Measurements from ENCODE around the gene PTPN23.

DNA sequence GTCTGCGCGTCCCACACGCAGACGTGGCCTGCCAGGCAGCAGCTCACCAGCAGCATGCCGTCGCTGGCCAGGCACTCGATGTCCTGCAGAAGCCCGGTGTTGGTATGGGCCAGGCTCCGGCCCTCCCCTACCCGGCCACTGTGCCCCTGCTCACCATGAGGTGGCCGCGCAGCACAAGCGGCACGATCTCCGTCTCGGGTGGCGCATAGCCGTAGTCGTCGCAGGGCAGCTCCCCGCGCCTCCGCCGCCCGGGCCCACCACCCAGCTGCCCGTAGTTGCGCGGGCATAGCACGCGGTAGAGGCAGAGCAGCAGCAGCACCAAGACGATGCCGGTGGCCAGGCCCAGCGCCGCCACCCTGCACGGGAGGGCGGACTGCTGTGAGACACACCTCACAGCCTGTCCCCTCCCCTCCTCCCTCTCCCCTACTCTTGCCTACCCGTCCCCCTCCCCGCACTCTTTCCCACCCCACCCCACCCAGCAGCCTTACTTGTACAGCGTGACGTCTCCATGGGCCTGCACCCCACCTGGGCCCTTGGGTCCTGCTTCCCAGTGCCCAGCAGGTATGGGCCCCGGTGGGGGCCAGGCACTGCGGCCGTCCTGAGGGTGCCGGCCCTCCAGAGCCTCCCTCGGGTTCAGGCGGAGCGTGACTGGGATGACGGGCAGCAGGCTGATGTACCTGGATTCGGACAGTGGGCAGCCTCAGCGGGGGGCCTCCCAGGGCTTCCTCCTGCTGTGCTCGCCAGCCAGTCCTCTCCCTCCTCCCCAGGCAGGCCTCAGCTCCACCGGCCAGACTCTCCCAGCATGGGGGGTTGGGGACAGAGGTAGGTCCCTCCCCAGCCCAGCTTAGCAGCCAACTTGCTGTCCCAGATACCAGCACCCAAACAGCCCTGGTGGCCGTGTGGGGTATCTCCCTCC, 37.6 kb downstream of the PTPN23 start:
- TF ChIP-seq, protein P1, sequence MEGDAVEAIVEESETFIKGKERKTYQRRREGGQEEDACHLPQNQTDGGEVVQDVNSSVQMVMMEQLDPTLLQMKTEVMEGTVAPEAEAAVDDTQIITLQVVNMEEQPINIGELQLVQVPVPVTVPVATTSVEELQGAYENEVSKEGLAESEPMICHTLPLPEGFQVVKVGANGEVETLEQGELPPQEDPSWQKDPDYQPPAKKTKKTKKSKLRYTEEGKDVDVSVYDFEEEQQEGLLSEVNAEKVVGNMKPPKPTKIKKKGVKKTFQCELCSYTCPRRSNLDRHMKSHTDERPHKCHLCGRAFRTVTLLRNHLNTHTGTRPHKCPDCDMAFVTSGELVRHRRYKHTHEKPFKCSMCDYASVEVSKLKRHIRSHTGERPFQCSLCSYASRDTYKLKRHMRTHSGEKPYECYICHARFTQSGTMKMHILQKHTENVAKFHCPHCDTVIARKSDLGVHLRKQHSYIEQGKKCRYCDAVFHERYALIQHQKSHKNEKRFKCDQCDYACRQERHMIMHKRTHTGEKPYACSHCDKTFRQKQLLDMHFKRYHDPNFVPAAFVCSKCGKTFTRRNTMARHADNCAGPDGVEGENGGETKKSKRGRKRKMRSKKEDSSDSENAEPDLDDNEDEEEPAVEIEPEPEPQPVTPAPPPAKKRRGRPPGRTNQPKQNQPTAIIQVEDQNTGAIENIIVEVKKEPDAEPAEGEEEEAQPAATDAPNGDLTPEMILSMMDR (IDR thresholded peaks at IDR 0.05), result no peak
- no peak for TF ChIP-seq POLR2A (IDR thresholded peaks at IDR 0.05)

Measured in right lobe of liver (tissue), 4 donors.